HepG2 (cell line): ENCODE results near the gene MTCH1. TPM values are rescaled to one million over a fixed set of nuclear protein-coding genes. Genes with fewer than 3 reads are reported as not detected.

Experiments
- EHMT2 ChIP-seq: fragments of 200-600 bp; sonication (generic); IDR thresholded peaks from 2 replicates; pipeline ENCODE4 v1.7.0; 2017; ENCODE audit warnings: antibody characterized with exemption, low read depth, low read length, borderline replicate concordance
- ELF3 ChIP-seq: IDR thresholded peaks from 2 replicates; pipeline ENCODE4 v1.6.1; 2016; ENCODE audit warnings: missing genetic modification reagents, missing compliant biosample characterization
- FOXC1 ChIP-seq: sonication (generic); formaldehyde crosslinking; IDR thresholded peaks from 2 replicates; pipeline ENCODE4 v1.8.0; 2022; ENCODE audit warnings: mild to moderate bottlenecking, missing genetic modification reagents, borderline replicate concordance
- HOXA3 ChIP-seq: sonication (generic); formaldehyde crosslinking; IDR thresholded peaks from 2 replicates; pipeline ENCODE4 v1.5.0; 2020; ENCODE audit warnings: missing genetic modification reagents
- HOXD1 ChIP-seq: sonication (generic); formaldehyde crosslinking; IDR thresholded peaks from 2 replicates; pipeline ENCODE4 v1.5.0; 2020; ENCODE audit warnings: missing genetic modification reagents
- JARID2 ChIP-seq: sonication (generic); formaldehyde crosslinking; IDR thresholded peaks from 2 replicates; pipeline ENCODE4 v1.8.1; 2023; ENCODE audit warnings: missing genetic modification reagents, inconsistent platforms; ENCODE audit not compliant: insufficient replicate concordance
- MLLT10 ChIP-seq: sonication (generic); formaldehyde crosslinking; IDR thresholded peaks from 2 replicates; pipeline ENCODE4 v1.4.0; 2020; ENCODE audit warnings: missing genetic modification reagents
- MTF2 ChIP-seq: sonication (generic); formaldehyde crosslinking; IDR thresholded peaks from 2 replicates; pipeline ENCODE4 v1.5.0; 2020; ENCODE audit warnings: missing genetic modification reagents, borderline replicate concordance
- PITX1 ChIP-seq: sonication (generic); formaldehyde crosslinking; IDR thresholded peaks from 2 replicates; pipeline ENCODE4 v1.5.1; 2020; ENCODE audit warnings: mild to moderate bottlenecking, missing genetic modification reagents
- RBM22 ChIP-seq: fragments of 200-400 bp; formaldehyde crosslinking; optimal IDR thresholded peaks from 2 replicates; pipeline ENCODE3; 2017; ENCODE audit warnings: mild to moderate bottlenecking, low read length, moderate library complexity
- REPIN1 ChIP-seq: sonication (generic); formaldehyde crosslinking; IDR thresholded peaks from 2 replicates; pipeline ENCODE4 v1.8.0; 2022; ENCODE audit warnings: missing genetic modification reagents, low read depth, mild to moderate bottlenecking, borderline replicate concordance
- RNF2 ChIP-seq: fragments of 450-650 bp; conservative IDR thresholded peaks from 2 replicates; pipeline ENCODE4 v1.6.1; 2016; ENCODE audit warnings: low read depth
- TBX2 ChIP-seq: sonication (generic); formaldehyde crosslinking; IDR thresholded peaks from 2 replicates; pipeline ENCODE4 v1.5.0; 2020; ENCODE audit warnings: missing genetic modification reagents, mild to moderate bottlenecking, borderline replicate concordance
- ZBTB7A ChIP-seq: sonication (generic); formaldehyde crosslinking; IDR thresholded peaks from 2 replicates; pipeline ENCODE4 v1.8.0; 2022; ENCODE audit warnings: mild to moderate bottlenecking, missing genetic modification reagents
- ZNF292 ChIP-seq: sonication (generic); formaldehyde crosslinking; IDR thresholded peaks from 2 replicates; pipeline ENCODE4 v1.8.1; 2022; ENCODE audit warnings: mild to moderate bottlenecking, low read depth, missing genetic modification reagents, borderline replicate concordance
- ZNF670 ChIP-seq: sonication (generic); formaldehyde crosslinking; IDR thresholded peaks from 2 replicates; pipeline ENCODE4 v1.8.0; 2022; ENCODE audit warnings: mild to moderate bottlenecking, missing genetic modification reagents, borderline replicate concordance
- ZNF672 ChIP-seq: sonication (generic); formaldehyde crosslinking; IDR thresholded peaks from 2 replicates; pipeline ENCODE4 v1.8.1; 2022; ENCODE audit warnings: missing genetic modification reagents
- ZNF7 ChIP-seq: IDR thresholded peaks from 2 replicates; pipeline ENCODE4 v1.6.1; 2016; ENCODE audit warnings: missing biosample characterization, missing genetic modification reagents
- ZNF746 ChIP-seq: sonication (generic); formaldehyde crosslinking; IDR thresholded peaks from 2 replicates; pipeline ENCODE4 v1.8.0; 2022; ENCODE audit warnings: mild to moderate bottlenecking, missing genetic modification reagents
- ZNF75D ChIP-seq: sonication (generic); formaldehyde crosslinking; IDR thresholded peaks from 2 replicates; pipeline ENCODE4 v1.8.1; 2023; ENCODE audit warnings: missing genetic modification reagents, mild to moderate bottlenecking, borderline replicate concordance
- ZNF772 ChIP-seq: sonication (generic); formaldehyde crosslinking; IDR thresholded peaks from 2 replicates; pipeline ENCODE4 v1.5.0; 2020; ENCODE audit warnings: mild to moderate bottlenecking, missing genetic modification reagents
- polyA plus RNA-seq, 8 experiments: library from polyadenylated mRNA; depleted of rRNA in 3 of 8; stranded (reverse) in 7 of 8; unstranded in 1 of 8; fragments of >200 nt; fragmentation: Illumina TruSeq in 4 of 8; extraction: Trizol in 4 of 8; gene quantifications; 2 replicates each; pipeline versions ENCODE4 v1.2.1 to v1.2.3, GENCODE V29; 2011 to 2016; ENCODE audit warnings: low read depth in 4 of 8, missing spikeins in 1 of 8, mixed read lengths in 1 of 8; ENCODE audit not compliant: insufficient read depth in 1 of 8
- total RNA-seq, 5 experiments: library from RNA; depleted of rRNA; stranded (reverse); fragments of >200 nt; fragmentation: Illumina TruSeq; extraction: Trizol; gene quantifications; 2 replicates each; pipeline ENCODE4 v1.2.3, GENCODE V29; 2016; ENCODE audit warnings: low read depth in 1 of 5
- TF ChIP-seq, protein P1 (sequence below): sonication (generic); formaldehyde crosslinking; IDR thresholded peaks from 2 replicates; pipeline ENCODE4 v1.5.1; 2020; ENCODE audit warnings: missing genetic modification reagents, mild to moderate bottlenecking, borderline replicate concordance
- TF ChIP-seq, protein P2 (sequence below): sonication (generic); formaldehyde crosslinking; IDR thresholded peaks from 2 replicates; pipeline ENCODE4 v1.4.0; 2020; ENCODE audit warnings: low read depth, mild to moderate bottlenecking, missing genetic modification reagents
- TF ChIP-seq, protein P3 (sequence below): sonication (generic); formaldehyde crosslinking; conservative IDR thresholded peaks from 2 replicates; pipeline ENCODE4 v1.8.0; 2022; ENCODE audit warnings: missing genetic modification reagents

Gene MTCH1
- total and polyA plus RNA-seq, 2 of the 13 experiments (the other 11 are each of a cell fraction or from before 2014, with no cell fraction given) = 86.2 to 144 TPM

DNA sequence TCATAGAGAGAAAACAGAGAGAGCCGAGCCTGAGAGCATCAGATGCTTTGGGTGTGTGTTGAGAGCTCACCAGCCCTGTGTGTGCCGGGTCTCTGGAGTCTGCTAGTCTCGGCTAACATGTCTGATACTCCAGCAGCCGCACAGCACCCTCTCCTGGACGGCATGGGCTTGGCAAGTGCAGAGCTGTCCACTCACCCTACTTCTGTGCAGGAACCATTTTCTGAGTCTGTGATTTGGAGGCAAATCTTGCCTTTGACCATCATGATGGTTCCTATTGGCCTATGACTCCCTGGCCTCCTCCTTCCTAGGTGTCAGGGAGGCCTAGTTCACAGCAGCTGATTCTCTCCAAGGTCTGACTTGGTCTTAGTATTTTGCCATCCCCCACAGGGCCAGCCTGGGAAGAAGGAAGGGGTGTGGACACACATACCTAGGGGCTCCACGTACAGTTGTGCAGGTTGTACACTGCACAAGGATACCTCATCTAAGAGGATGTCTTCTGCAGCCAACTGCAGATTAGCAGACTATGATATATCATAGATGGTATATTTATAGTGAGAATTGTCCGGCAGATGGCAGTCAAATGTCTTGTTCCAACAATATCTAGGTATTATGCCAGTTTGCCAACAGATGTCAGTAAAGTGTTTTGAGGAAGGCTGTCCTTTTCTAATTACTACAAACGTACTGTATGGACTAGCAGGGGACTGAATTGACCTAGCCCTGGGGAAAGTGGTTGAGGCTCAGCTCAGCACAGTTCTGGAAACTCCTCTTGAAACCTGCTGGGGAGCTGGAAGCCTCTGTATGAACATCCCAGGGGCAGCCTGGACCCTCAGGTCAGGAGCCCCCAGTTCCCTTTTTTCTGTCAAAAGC is 32.4 kb upstream of the MTCH1 start (continued):
- TF ChIP-seq, protein P1, sequence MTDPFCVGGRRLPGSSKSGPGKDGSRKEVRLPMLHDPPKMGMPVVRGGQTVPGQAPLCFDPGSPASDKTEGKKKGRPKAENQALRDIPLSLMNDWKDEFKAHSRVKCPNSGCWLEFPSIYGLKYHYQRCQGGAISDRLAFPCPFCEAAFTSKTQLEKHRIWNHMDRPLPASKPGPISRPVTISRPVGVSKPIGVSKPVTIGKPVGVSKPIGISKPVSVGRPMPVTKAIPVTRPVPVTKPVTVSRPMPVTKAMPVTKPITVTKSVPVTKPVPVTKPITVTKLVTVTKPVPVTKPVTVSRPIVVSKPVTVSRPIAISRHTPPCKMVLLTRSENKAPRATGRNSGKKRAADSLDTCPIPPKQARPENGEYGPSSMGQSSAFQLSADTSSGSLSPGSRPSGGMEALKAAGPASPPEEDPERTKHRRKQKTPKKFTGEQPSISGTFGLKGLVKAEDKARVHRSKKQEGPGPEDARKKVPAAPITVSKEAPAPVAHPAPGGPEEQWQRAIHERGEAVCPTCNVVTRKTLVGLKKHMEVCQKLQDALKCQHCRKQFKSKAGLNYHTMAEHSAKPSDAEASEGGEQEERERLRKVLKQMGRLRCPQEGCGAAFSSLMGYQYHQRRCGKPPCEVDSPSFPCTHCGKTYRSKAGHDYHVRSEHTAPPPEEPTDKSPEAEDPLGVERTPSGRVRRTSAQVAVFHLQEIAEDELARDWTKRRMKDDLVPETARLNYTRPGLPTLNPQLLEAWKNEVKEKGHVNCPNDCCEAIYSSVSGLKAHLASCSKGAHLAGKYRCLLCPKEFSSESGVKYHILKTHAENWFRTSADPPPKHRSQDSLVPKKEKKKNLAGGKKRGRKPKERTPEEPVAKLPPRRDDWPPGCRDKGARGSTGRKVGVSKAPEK (CRISPR knock-in tag) = peak; percentile 65; the same call in 1 of the 2 replicates
- TF ChIP-seq ZNF7 (CRISPR knock-in tag) (no peak), ZNF746 (no peak), EHMT2 (no peak), ZNF292 (CRISPR knock-in tag) (peak; percentile 29; the same call in 1 of the 2 replicates), MLLT10 (CRISPR knock-in tag) (no peak), RBM22 (no peak), ZNF772 (CRISPR knock-in tag) (peak; percentile 70; the same call in 1 of the 2 replicates), ZNF672 (CRISPR knock-in tag) (no peak), RNF2 (0 out of 2 replicates have a peak, but pooled peaks have one; percentile 32), ZBTB7A (no peak), REPIN1 (no peak; the same call in 1 of the 2 replicates), JARID2 (CRISPR knock-in tag) (no peak), MTF2 (peak; percentile 69; the same call in 1 of the 2 replicates), ELF3 (CRISPR knock-in tag) (peak; percentile 13; the same call in 1 of the 2 replicates), HOXD1 (CRISPR knock-in tag) (no peak), PITX1 (CRISPR knock-in tag) (peak; percentile 38; the same call in 1 of the 2 replicates), TBX2 (CRISPR knock-in tag) (peak; percentile 67), ZNF75D (CRISPR knock-in tag) (no peak), HOXA3 (CRISPR knock-in tag) (peak; percentile 28; the same call in 1 of the 2 replicates), FOXC1 (CRISPR knock-in tag) (peak; percentile 39; the same call in 1 of the 2 replicates), ZNF670 (CRISPR knock-in tag) (no peak)
- TF ChIP-seq, protein P2, sequence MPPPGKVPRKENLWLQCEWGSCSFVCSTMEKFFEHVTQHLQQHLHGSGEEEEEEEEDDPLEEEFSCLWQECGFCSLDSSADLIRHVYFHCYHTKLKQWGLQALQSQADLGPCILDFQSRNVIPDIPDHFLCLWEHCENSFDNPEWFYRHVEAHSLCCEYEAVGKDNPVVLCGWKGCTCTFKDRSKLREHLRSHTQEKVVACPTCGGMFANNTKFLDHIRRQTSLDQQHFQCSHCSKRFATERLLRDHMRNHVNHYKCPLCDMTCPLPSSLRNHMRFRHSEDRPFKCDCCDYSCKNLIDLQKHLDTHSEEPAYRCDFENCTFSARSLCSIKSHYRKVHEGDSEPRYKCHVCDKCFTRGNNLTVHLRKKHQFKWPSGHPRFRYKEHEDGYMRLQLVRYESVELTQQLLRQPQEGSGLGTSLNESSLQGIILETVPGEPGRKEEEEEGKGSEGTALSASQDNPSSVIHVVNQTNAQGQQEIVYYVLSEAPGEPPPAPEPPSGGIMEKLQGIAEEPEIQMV (CRISPR knock-in tag) = no peak
- TF ChIP-seq, protein P3, sequence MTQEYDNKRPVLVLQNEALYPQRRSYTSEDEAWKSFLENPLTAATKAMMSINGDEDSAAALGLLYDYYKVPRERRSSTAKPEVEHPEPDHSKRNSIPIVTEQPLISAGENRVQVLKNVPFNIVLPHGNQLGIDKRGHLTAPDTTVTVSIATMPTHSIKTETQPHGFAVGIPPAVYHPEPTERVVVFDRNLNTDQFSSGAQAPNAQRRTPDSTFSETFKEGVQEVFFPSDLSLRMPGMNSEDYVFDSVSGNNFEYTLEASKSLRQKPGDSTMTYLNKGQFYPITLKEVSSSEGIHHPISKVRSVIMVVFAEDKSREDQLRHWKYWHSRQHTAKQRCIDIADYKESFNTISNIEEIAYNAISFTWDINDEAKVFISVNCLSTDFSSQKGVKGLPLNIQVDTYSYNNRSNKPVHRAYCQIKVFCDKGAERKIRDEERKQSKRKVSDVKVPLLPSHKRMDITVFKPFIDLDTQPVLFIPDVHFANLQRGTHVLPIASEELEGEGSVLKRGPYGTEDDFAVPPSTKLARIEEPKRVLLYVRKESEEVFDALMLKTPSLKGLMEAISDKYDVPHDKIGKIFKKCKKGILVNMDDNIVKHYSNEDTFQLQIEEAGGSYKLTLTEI (CRISPR knock-in tag) = no peak
